H9 (cell line): ENCODE data around the gene SERPINH1. TPM values are rescaled to one million over a fixed set of nuclear protein-coding genes. Genes with fewer than 3 reads are reported as not detected.

Experiments
- DNase-seq: peaks from one replicate; pipeline ENCODE4 v3.0.0-alpha.2; 2017
- H2AFZ ChIP-seq: one replicate; pipeline ENCODE4 v1.6.1; 2013; ENCODE audit warnings: mild to moderate bottlenecking, low read length, control low read depth, moderate library complexity
- H2AK5ac ChIP-seq: 2 replicates; pipeline ENCODE4 v1.6.1; 2013; ENCODE audit warnings: low read length, control low read depth, mixed read lengths; ENCODE audit not compliant: insufficient read length
- H2BK120ac ChIP-seq: one replicate; pipeline ENCODE4 v1.6.1; 2013; ENCODE audit warnings: low read depth, mild to moderate bottlenecking, low read length, control low read depth, inconsistent platforms; ENCODE audit not compliant: poor library complexity, severe bottlenecking
- H2BK12ac ChIP-seq: 2 replicates; pipeline ENCODE4 v1.6.1; 2013; ENCODE audit warnings: low read length, control low read depth, mixed read lengths, low read depth; ENCODE audit not compliant: insufficient read length
- H2BK15ac ChIP-seq: 2 replicates; pipeline ENCODE4 v1.6.1; 2013; ENCODE audit warnings: low read depth, low read length, control low read depth
- H2BK20ac ChIP-seq: one replicate; pipeline ENCODE4 v1.6.1; 2013; ENCODE audit warnings: low read depth, mild to moderate bottlenecking, low read length, control low read depth, inconsistent platforms; ENCODE audit not compliant: poor library complexity, severe bottlenecking
- H2BK5ac ChIP-seq: 2 replicates; pipeline ENCODE4 v1.6.1; 2013; ENCODE audit warnings: low read length, control low read depth, mixed read lengths; ENCODE audit not compliant: insufficient read length
- H3K14ac ChIP-seq: 2 replicates; pipeline ENCODE4 v1.6.1; 2013; ENCODE audit warnings: low read length, control low read depth; ENCODE audit not compliant: insufficient read depth
- H3K18ac ChIP-seq: 2 replicates; pipeline ENCODE4 v1.6.1; 2013; ENCODE audit warnings: low read depth, mild to moderate bottlenecking, mixed read lengths, low read length, control low read depth; ENCODE audit not compliant: insufficient read length
- H3K23ac ChIP-seq: 2 replicates; pipeline ENCODE4 v1.6.1; 2013; ENCODE audit warnings: low read length, control low read depth, mixed read lengths, low read depth; ENCODE audit not compliant: insufficient read length
- H3K23me2 ChIP-seq: 2 replicates; pipeline ENCODE4 v1.6.1; 2013; ENCODE audit warnings: low read depth, mild to moderate bottlenecking, mixed read lengths, low read length, control low read depth; ENCODE audit not compliant: insufficient read length, poor library complexity, severe bottlenecking
- H3K27ac ChIP-seq: 2 replicates; pipeline ENCODE4 v1.5.1; 2013; ENCODE audit warnings: low read length, control low read depth, mixed read lengths, low read depth; ENCODE audit not compliant: insufficient read length
- H3K27me3 ChIP-seq: 2 replicates; pipeline ENCODE4 v1.6.1; 2013; ENCODE audit warnings: low read length, control low read depth, inconsistent platforms; ENCODE audit not compliant: insufficient read depth
- H3K4ac ChIP-seq: 2 replicates; pipeline ENCODE4 v1.6.1; 2013; ENCODE audit warnings: low read depth, mild to moderate bottlenecking, control low read depth, inconsistent platforms, low read length, moderate library complexity
- H3K4me1 ChIP-seq: 2 replicates; pipeline ENCODE4 v1.6.1; 2013; ENCODE audit warnings: low read length, control low read depth, inconsistent platforms; ENCODE audit not compliant: insufficient read depth
- H3K4me2 ChIP-seq: 2 replicates; pipeline ENCODE4 v1.6.1; 2013; ENCODE audit warnings: low read length, control low read depth, mixed read lengths; ENCODE audit not compliant: insufficient read length, insufficient read depth
- H3K56ac ChIP-seq: 2 replicates; pipeline ENCODE4 v1.6.1; 2013; ENCODE audit warnings: low read depth, mild to moderate bottlenecking, mixed read lengths, low read length, control low read depth; ENCODE audit not compliant: insufficient read length
- H3K79me1 ChIP-seq: 2 replicates; pipeline ENCODE4 v1.6.1; 2013; ENCODE audit warnings: low read depth, mild to moderate bottlenecking, moderate library complexity, low read length, control low read depth, inconsistent platforms; ENCODE audit not compliant: insufficient read depth, poor library complexity, severe bottlenecking
- H3K79me2 ChIP-seq: 2 replicates; pipeline ENCODE4 v1.6.1; 2013; ENCODE audit warnings: low read length, control low read depth, inconsistent platforms; ENCODE audit not compliant: insufficient read depth
- H3K9ac ChIP-seq: 2 replicates; pipeline ENCODE4 v1.6.1; 2013; ENCODE audit warnings: low read length, control low read depth, mixed read lengths; ENCODE audit not compliant: insufficient read length; ENCODE audit errors: extremely low read depth
- H3K9me3 ChIP-seq: one replicate; pipeline ENCODE4 v1.6.1; 2013; ENCODE audit warnings: low read depth, low read length, inconsistent platforms; ENCODE audit not compliant: control insufficient read depth
- H3T11ph ChIP-seq: one replicate; pipeline ENCODE4 v1.6.1; 2013; ENCODE audit warnings: mild to moderate bottlenecking, low read length, control low read depth, inconsistent platforms
- H4K20me1 ChIP-seq: one replicate; pipeline ENCODE4 v1.6.1; 2013; ENCODE audit not compliant: control insufficient read depth, insufficient read length, insufficient read depth
- H4K5ac ChIP-seq: 2 replicates; pipeline ENCODE4 v1.6.1; 2013; ENCODE audit warnings: low read depth, mild to moderate bottlenecking, mixed read lengths, low read length, control low read depth; ENCODE audit not compliant: insufficient read length
- H4K8ac ChIP-seq: replicated peaks from 2 replicates; pipeline ENCODE4 v1.6.1; 2013; ENCODE audit warnings: low read length, control low read depth, mixed read lengths, low read depth; ENCODE audit not compliant: insufficient read length
- H4K91ac ChIP-seq: 2 replicates; pipeline ENCODE4 v1.6.1; 2013; ENCODE audit warnings: low read depth, mild to moderate bottlenecking, moderate library complexity, mixed read lengths, low read length, control low read depth; ENCODE audit not compliant: insufficient read length
- H3K27ac Mint-ChIP-seq, 3 experiments: 2 replicates in 2 of 3; 3 replicates in 1 of 3; pipeline ENCODE4 v1.8.0; 2020 to 2021; ENCODE audit warnings: mixed read lengths in 3 of 3, mild to moderate bottlenecking in 1 of 3, moderate library complexity in 1 of 3
- H3K27me3 Mint-ChIP-seq: 2 replicates; pipeline ENCODE4 v1.8.0; 2021; ENCODE audit warnings: low read depth, mild to moderate bottlenecking, moderate library complexity, mixed read lengths
- H3K36me3 Mint-ChIP-seq, 3 experiments: 2 replicates in 2 of 3; 3 replicates in 1 of 3; pipeline ENCODE4 v1.8.0; 2020 to 2021; ENCODE audit warnings: low read depth in 3 of 3, mixed read lengths in 3 of 3; ENCODE audit not compliant: insufficient read depth in 1 of 3
- H3K4me1 Mint-ChIP-seq, 2 experiments: 2 replicates each; pipeline ENCODE4 v1.8.0; 2020; ENCODE audit warnings: mixed read lengths in 2 of 2
- H3K4me3 Mint-ChIP-seq, 2 experiments: 2 replicates in 1 of 2; 3 replicates in 1 of 2; pipeline ENCODE4 v1.8.0; 2020 to 2021; ENCODE audit warnings: mild to moderate bottlenecking in 2 of 2, mixed read lengths in 2 of 2, moderate library complexity in 1 of 2
- H3K9me3 Mint-ChIP-seq, 2 experiments: 2 replicates in 1 of 2; 3 replicates in 1 of 2; pipeline ENCODE4 v1.8.0; 2020; ENCODE audit warnings: mild to moderate bottlenecking in 2 of 2, mixed read lengths in 2 of 2, moderate library complexity in 1 of 2
- WGBS: extraction: QIAGEN DNeasy Blood & Tissue Kit; methylation state at CpG from one replicate; pipeline ENCODE4 v1.1.7; 2013; ENCODE audit warnings: missing lambda C conversion rate, low lambda C conversion rate, mixed read lengths; ENCODE audit not compliant: insufficient read length; ENCODE audit errors: extremely low coverage; 5-methylcytosine and 5-hydroxymethylcytosine counted together
- total RNA-seq: library from RNA; stranded (reverse); gene quantifications from 2 replicates; pipeline ENCODE4 v1.2.1, GENCODE V29; 2021
- TF ChIP-seq, protein P1 (sequence below): fragments of 200-600 bp; sonication (generic); conservative IDR thresholded peaks from 3 replicates; pipeline ENCODE4 v1.8.0; 2021; ENCODE audit warnings: antibody characterized with exemption, mild to moderate bottlenecking

The SERPINH1 gene
- total RNA-seq, 1 experiment from 2014 or later, result 253 TPM

DNA sequence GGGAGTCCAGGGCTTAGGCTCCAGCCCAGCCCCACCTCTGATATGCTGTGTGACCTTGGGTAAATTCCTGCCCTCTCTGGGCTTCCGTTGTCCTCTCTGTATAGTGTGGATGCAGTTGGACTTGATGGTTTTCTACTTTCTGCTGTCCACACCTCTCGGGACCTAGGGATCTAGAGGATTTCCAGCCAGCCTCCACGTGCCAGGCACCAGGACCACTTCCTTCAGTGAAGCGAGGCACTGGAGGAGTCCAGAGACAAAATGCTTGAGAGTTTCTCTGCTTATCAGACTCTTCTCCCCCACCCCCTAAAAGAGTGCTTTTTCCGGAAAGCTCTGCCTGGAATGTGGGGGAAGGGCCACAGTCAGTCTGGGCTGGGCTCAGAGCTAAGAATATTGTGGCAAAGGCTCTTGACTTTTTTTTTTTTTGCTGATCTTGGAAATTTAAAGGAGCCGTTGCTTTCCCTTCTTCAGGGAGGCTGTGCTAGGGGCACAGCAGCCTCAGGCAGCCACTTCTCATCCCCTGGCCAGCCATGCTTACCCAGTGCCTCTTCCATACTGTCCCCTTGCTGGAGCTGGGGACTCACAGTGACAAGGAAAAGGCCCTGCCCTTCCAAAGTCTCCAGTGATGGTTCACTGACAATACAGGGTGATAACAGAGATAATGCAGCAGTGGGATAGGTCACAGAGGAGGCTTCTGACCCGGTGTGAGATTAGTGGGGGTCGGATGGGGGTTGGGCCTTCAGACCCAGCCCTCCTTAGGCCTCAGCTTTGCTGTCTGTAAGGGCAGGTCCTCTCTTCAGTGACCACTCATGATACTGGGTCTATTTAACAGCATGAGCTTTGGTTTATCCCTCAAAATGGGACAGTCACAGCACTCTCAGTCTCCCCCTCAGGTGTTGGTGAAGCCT lies 2.9 kb upstream of the SERPINH1 start:
- H3K23ac ChIP-seq, result no peak overlapping the region
- peaks cover 19% of the 10 kb centered on the region for H3K23me2 ChIP-seq
- H3K27me3 ChIP-seq, result no peaks in the 10 kb centered on the region
- no peak overlapping the region for H2BK120ac ChIP-seq
- H4K20me1 ChIP-seq, result no peaks in the 10 kb centered on the region
- H4K91ac ChIP-seq, result peak overlapping the region; percentile 16
- H4K5ac ChIP-seq, result no peak overlapping the region
- H2BK20ac ChIP-seq, result no peak overlapping the region
- no peak overlapping the region for H4K8ac ChIP-seq
- H3K27me3 Mint-ChIP-seq, result peaks cover 1% of the 10 kb centered on the region; the same call in 1 of the 2 replicates
- H3K9me3 Mint-ChIP-seq, result no peaks in the 10 kb centered on the region; a peak in 1 of 5 replicates
- H3K56ac ChIP-seq, result no peak overlapping the region
- H3K9ac ChIP-seq, result peak overlapping the region; percentile 11
- H3K27ac Mint-ChIP-seq, result peak overlapping the region; percentile 29 to 63 (median 42); a peak in 4 of 7 replicates
- H3K36me3 Mint-ChIP-seq, result peaks cover 0 to 8% (median 4%) of the 10 kb centered on the region in 3 experiments; a peak in 3 of 7 replicates
- peaks cover 29 to 66% of the 10 kb centered on the region in 2 experiments for H3K4me1 Mint-ChIP-seq
- peak overlapping the region in 1 of 2 experiments; percentile 65; a peak in 3 of 5 replicates for H3K4me3 Mint-ChIP-seq
- H2AK5ac ChIP-seq, result no peak overlapping the region
- peak overlapping the region; percentile 48; the same call in 1 of the 2 replicates for H3K14ac ChIP-seq
- H2BK5ac ChIP-seq, result no peak overlapping the region
- H3K4me2 ChIP-seq, result no peak overlapping the region
- H3K4me1 ChIP-seq, result peaks cover 5% of the 10 kb centered on the region; the same call in 1 of the 2 replicates
- H3K79me1 ChIP-seq, result no peaks in the 10 kb centered on the region
- no peaks in the 10 kb centered on the region for H3K9me3 ChIP-seq
- no peak overlapping the region for H3K4ac ChIP-seq
- no peak overlapping the region for H3T11ph ChIP-seq
- no CpG with 5 or more reads among the region's 8 CpGs for WGBS
- TF ChIP-seq, protein P1, sequence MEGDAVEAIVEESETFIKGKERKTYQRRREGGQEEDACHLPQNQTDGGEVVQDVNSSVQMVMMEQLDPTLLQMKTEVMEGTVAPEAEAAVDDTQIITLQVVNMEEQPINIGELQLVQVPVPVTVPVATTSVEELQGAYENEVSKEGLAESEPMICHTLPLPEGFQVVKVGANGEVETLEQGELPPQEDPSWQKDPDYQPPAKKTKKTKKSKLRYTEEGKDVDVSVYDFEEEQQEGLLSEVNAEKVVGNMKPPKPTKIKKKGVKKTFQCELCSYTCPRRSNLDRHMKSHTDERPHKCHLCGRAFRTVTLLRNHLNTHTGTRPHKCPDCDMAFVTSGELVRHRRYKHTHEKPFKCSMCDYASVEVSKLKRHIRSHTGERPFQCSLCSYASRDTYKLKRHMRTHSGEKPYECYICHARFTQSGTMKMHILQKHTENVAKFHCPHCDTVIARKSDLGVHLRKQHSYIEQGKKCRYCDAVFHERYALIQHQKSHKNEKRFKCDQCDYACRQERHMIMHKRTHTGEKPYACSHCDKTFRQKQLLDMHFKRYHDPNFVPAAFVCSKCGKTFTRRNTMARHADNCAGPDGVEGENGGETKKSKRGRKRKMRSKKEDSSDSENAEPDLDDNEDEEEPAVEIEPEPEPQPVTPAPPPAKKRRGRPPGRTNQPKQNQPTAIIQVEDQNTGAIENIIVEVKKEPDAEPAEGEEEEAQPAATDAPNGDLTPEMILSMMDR, result no peak
- H3K18ac ChIP-seq, result peak overlapping the region; percentile 36
- no peak overlapping the region for H2BK12ac ChIP-seq
- no peak overlapping the region for H2AFZ ChIP-seq
- no peak overlapping the region for H2BK15ac ChIP-seq
- H3K79me2 ChIP-seq, result peaks cover 9% of the 10 kb centered on the region; the same call in 1 of the 2 replicates
- no peak overlapping the region for H3K27ac ChIP-seq
- no peak for DNase-seq
